Left renal pelvis (tissue), 4 donors: Measurements from ENCODE around the gene FOXK1. TPM values are rescaled to one million over a fixed set of nuclear protein-coding genes. Genes with fewer than 3 reads are reported as not detected.

Experiments used
- DNase-seq, 4 donors: peaks; one replicate each; pipeline ENCODE4 v3.0.0-alpha.2; 2013; ENCODE audit warnings: low read depth in 4 of 4, low spot score in 3 of 4
- polyA plus RNA-seq, 4 donors: library from polyadenylated mRNA; unstranded; fragments of 120-200 nt; gene quantifications; one replicate each; pipeline ENCODE4 v1.2.1, GENCODE V29; 2013; ENCODE audit not compliant: insufficient read length in 4 of 4

Gene FOXK1
- polyA plus RNA-seq, 4 donors, result 12.9 to 17.4 (median 15.2) TPM

DNA sequence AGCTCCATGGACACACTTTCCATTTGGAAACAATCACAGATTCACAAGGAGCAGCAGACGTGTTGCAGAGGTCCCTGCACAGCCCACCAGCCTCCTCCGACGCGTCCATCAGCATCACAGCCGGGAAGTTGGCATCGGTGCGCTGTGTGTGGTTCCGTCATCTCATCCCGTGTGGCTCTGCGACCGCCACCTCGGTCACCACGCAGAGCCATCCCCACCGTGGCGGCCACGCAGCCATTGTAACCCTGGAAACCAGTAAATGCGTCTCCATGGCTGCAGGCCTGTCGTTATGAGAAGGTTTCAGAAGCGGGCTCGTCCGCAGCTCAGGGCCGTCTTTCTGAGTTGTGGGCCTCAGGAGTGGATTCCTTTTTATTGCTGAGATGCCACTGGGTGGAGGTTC lies 36.0 kb downstream of the FOXK1 start:
- no peak for DNase-seq

DNA sequence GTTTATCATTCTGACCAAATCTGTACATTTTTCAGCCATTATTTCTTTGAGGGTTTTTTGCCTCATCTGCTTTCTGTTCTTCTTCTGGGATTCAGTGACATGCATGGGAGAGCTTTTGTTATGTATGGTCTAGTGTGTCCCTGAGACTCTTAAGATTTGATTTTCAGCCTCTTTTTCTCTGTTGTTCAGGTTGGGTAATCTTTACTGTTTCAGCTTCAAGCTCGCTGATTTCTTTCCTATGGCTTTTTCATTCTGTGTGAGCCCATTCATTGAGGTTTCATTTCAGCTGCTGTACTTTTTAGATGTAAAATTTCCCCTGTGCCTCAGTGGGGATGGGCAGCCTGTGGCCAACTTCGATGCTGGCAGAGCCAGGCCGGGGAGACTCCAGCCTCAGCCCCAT lies 38.1 kb downstream of the FOXK1 start:
- no peak for DNase-seq

DNA sequence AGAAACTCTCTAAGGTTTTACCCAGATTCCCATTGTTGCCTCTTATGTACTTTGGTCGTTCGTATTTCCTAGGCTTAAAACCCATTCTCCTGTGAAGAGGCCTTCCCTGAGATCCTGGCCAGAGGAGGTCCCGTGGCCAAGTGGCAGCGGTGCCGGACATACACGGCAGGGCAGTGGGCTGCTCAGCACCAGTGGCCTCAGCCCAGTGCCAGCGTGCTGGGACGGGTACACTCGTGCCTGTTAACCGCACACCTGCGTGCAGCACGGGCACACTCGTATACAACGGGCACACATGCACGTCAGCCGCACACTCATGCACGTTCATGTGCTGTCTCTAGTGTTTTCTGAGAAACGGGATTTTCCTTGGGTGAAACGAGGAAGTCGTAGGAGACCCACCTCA lies 40.2 kb downstream of the FOXK1 start:
- no peak for DNase-seq

DNA sequence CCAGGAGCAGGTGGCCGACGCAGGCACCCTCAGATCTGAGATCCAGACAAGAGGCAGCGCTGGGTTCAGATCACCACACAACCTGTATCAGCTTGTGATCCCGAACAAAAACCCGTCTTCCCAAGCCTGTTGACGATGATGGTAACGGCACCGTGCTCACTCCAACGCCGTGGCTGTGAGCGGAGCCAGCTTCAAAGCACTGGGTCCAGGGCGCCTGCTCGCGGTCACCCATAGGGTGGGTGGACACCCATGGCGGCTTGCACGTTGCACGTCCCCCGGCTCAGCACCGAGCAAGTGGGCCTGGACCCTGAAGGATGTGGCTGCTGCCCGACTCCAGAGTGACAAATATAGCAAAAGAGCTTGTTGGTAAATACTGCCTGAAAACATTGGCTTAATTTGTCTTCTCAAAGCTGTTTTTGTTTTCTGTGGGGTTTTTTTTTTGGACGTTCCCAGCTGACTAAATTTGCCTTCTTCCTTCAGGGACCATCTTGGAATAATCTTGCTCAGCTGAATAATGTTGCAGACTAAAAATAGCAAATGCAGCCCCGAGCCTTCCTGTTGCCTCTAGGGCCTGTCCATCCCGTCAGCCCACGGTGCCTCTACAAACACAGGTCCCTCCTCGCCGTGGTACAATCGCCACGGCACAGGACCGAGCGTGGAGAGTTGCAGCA lies 41.0 kb downstream of the FOXK1 start:
- DNase-seq, result no peak

DNA sequence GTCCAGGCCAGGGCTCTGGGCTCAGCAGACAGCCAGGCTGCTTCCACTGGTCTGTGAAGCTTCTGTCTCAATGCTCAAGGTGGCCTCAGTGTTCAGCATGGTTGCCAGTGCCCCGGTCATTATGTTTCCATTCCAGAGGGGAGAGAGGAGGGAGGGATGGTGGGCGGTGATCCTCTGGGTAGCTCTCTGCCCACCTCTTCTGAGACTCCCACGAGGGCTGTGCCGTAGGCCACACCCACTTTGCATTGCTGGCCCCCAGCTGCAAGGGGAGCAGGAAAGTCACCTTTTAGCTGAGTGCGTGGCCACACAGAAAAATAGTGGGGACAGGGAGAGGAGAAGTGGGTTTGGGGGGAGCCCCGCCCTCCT lies 42.5 kb downstream of the FOXK1 start:
- DNase-seq, result no peak

DNA sequence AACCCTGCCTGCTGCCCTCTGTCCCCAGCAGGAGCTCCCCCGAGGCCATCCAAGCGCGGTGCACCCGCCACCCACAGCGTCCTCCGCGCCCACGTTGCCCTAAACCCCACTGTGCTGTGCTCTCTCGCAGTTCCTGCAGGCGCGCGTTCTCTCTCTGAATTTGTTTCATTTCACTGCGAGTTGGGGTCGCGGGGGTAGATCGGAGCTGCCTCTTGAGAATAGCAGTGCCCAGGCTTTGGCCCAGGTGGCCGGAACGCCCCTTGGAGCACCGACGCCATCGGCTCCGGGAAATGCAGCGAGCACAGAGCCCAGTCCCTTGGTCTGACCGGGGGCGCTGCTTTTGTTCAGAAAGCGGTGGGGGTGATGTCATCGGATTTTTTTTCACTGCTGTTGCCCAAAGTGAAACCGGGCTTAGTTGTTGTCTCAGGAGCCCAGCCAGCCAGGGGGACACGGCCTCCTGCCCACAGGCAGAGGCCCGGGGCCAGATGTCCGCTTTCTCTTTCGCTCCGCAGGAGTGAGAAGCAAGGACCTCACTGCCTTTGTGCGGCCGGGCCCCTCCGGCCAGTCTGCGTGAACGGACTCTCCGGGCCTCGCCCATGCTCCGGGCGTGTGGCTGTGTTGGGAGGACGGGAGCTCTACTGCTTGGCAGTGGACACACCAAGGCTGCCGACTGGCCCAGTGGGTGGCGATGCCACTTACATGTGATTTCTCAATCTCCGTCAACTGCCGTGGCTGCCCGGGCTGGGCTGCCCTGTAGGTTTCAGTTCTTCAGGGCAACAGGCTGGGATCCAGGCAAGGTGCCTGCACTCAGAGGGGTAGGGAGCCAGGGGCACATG lies 43.1 kb downstream of the FOXK1 start:
- DNase-seq, result no peak

DNA sequence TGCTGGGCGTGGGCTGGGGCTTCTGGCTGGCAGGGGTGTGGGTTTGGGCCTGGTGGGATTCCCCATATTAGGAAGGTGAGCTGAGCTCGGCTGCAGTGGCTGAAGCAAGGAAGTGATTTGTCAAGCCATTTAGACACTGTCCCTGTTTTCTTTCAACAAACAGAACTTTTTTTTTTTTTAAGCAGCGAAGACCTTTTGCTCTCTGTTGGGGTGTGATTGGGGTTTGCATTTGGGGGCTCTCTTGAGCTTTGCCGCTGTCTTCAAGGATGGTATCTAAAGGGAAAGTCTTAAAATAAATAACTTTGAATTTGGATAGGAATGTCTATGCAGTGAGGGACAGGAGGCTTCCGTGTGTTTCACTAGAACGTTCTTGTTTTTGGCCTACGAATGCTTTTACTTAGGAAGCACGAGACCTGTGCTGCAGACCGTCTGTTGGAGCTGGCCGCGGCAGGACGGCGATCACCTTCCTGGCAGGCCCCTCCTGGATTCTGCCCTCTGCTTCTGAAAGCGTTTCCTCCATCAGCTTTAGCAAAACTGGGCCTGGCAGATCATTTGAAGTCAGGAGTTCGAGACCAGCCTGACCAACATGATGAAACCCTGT lies 43.9 kb downstream of the FOXK1 start:
- DNase-seq, result no peak

DNA sequence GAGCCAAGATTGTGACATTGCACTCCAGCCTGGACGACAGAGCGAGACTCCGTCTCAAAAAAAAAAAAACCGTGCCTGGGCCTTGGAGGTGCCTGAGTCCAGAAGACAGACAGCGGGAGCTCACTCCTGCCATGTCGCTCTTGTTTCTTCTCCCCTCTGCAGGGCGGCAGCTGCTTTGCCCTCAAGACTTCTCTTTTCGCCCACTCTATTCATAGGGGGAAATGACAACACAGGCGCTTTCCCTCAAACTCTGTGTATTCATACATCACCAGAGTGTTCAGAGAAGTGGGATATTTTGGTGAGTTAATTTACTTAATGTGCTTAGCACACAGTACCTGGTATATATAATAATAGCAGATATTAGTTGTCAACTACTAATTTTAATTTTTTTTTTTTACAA lies 44.5 kb downstream of the FOXK1 start:
- DNase-seq, result no peak

DNA sequence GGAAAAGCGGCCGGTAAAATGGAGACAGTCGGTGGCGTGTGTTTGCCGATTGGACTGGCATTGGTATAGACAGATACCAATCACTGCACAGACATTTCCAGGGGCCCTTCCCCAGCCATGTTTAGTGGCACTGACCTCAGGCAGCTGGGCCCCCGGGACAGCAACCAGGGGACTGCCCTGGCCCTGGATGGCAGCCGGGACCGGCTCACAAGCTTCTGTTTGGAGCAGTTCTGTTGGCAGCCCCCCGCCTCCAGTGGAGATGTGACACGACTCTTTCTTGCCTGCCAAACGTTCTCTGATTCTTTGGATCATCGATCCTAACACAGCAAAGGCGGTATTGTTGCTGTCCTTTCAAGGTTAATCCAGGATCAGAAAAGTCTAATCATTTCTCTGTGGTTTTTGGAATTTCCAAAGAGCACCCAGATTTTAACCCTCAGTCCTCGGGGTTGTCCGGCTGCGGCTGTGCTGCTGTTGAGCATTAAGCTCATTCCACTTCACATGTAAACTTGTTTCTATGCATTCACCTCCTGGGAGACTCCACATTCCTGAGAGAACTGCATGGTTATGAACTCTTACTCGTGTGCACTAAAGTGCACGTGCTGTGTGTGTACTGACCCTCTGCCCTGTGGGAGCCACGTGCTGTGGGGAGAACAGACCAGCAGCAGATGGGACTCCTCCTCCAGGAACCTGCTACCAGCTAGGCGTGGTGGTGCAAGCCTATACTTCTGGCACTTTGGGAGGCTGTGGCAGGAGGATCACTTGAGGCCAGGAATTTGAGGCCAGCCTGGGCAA lies 46.0 kb downstream of the FOXK1 start:
- no peak for DNase-seq

DNA sequence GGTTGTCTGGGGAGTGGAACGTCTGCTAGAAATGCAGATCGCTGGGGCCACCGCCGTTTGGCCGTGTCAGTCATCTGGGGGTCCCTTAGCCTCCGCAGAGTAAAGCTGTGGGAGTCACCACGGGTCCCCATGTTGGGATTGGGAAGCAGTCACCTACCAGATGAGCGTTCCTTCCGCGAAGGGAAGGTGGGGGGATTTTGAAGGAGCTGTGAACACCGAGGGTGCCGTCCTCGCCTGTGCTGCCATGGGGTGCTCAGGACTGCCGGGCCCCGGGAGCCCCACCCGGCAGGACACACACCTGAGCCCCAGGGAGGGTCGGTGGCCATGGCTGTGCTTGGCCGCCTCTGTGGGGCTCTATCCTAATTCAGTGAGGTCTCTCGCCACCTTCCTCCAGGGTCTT lies 47.2 kb downstream of the FOXK1 start:
- no peak for DNase-seq

DNA sequence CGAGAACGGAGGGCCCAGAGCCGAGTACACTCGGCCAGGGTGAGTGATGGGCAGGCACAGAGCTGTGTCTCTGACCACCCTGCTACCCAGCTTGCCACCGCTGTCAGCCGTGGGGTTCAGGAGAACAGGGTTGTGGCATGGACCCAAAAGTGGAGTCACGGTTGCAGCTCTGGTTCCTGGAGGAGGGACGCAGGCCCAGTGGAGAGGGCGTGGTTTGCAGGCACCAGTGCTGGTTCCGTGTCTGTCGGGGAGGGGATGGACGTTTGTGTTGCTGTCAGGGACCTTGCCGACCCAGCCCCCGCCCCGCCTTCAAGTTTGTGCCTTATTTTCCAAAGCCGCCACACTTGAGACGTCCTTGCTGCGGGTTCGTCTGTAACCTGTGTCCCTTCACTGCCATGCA lies 48.2 kb downstream of the FOXK1 start:
- no peak for DNase-seq

DNA sequence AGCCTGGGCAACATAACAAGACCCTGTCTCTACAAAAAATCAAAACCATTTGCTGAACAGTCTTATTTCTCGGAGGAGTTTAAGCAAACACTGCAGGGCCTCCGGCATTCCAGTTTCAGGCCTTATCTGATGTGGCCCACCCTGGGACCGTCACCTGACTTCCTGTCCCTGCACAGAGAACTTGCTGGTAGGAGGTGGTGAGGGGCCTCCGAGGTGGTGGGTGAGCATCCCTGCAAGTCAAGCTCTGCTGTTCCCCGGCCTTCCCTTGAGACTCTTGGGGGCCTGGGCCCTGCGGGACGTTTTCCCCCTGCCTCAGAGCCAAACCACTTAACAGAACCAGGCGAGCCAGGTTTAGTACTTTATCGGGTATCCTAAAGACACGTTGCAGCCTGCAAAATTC lies 48.9 kb downstream of the FOXK1 start:
- no peak for DNase-seq

DNA sequence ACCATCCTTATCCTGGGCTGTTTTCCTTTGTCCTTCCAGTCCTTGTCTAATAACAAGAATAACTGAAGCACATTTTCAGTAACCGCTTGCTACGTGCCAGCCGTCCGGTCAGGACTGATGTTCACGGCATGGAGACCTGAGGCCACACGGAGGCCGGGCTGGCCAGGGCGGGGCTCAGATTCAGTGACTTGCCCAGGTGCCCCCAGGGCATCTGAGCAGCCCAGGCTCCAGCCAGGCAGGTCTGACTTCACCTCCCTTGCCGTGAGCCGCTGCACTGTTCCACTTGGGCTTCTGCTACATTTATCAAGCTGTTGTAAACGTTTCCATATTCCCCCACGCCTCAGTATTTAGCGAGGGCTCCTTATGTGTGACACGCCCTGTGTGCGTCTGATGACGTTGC lies 49.7 kb downstream of the FOXK1 start:
- DNase-seq, result no peak

DNA sequence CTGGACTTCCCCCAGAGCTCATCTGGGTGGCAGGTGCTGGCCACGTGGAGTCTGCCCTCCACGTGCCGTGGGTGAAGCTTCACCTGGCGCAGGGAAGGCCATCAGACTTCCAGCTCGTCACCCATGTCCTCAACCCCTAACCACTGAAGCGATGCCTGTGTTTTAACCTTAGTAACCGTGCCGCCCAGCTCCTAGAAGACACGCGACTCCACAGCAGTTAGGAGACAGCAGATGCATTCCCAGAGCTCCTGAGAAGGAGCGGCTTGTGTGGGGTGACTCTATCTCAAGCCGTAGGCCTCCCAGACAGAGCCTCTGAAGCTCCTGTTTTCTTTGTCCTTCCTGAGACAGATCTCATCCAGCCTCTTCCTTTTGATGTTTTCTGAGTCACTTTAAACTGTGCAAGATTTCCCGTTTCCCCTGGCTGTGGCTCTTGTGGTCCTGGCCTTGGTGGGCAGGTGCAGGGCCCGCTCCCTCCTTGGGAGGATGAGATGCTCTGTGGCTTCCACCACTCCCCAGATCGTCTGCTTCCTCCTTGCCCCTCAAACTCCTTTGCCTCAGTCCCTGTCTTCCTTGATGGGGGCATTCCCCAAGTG lies 51.9 kb downstream of the FOXK1 start:
- no peak for DNase-seq

DNA sequence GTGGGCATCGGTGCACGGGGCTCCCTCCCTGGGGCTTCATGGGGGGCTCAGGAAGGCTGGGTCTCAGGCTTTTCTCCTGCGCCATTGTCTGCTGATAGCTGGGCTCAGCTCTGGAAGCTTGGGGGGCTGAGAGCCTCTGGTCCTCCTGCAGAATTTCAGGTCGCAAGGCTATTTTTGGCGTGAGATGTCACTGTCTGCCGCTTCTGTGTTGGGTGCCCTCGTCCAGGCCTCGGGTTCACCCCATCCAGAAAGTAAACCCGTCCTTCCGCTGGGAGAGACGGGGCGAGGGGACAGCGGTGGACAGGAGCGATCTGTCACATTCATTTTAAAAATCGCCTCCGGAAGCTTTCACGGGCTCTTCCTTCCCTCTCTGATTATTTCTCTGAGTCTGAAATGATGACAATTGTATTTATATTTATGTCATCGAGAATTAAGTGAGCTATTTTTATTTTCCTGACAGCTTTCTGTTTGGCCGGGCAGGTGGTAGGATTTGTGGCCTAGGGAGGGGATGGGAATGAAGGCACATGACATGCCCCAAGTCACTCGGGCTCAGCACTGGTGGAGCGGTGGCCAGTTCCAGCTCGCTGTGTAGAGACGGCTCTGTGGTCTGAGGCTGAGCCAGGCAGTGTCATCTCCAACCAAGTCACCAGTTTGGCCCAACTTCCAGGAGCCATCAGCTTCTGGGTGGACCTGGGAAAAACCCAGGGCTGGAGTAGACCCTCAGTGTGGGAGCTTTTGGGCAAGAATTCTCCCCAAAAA lies 52.7 kb downstream of the FOXK1 start:
- no peak for DNase-seq

DNA sequence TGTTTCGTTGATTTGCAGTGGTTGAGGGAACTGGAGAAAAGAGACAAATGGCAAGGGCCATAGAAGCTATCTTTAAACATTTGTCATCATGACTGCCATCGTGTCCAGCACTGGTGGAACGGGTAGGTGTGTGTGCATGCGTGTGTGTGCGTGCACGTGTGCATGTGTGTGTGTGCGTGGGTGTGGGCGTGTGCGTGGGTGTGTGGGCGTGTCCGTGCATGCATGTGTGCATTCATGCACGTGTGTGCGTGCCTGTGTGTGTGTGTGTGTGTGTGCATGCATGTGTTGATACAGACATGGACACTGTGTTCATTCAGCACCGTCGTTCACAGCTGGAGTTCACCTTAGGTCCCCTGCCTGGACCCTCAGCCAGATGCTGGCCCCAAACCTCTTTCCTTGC lies 55.2 kb downstream of the FOXK1 start:
- no peak for DNase-seq

DNA sequence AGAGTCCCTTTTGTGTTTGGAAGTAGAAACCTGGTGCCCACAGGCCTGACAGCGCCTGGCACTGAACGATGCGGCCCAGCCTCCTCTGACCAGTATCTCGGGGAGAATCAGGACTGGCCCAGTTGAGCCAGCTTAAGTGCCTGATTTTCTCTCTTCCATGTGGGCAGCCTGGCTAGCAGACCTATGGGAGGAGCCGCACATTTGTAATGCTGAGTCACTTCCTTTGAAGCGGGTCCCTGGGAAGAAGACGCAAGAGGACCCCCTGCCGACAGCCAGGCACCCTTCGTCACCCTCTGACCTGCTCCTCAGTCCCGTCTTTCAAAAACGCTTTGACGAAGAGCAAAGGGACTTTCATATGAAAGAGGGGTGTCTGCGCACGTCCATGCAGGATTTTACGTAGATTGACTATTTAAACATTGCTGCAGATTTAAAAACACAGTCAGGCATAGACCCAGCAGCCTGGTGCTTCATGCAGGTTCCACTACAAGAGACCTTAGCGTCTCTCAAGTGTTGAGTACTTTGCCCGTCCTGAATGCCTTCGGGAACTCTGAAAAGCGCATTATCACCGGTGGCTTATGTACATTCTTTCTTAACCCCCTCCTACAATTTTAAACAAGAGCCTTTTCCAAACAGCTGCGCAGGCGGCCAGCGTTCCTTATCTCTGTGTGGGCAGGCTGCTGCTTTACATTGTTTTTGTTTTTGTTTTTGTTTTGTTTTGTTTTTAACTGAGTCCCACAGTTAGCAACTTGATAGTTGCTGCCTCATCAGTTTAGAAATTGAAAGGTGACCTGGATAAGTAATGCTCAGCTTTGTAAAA lies 56.8 kb downstream of the FOXK1 start:
- DNase-seq, result no peak

DNA sequence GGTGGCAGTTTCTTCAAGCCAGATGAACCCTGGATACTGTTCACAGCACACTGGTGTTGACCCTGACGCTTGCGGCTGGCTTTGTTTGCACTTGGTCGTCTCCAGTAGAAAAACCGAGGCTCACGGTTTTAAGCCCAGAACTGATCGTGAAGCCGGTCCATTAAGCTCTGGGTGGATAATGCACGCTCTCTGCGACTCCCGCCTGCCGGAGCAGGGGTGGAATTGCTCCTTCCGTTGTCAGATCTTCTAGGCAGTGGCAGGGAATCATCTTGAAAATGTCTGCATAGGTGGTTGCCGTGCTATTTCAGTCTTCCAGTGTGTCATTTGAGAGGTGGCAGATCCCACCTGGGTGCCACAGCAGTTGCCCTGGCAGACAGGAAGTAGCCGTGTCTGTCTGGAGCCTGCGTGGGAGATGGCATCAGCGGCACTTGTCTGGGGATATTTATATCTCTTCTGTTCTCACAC lies 57.5 kb downstream of the FOXK1 start:
- DNase-seq, result no peak

DNA sequence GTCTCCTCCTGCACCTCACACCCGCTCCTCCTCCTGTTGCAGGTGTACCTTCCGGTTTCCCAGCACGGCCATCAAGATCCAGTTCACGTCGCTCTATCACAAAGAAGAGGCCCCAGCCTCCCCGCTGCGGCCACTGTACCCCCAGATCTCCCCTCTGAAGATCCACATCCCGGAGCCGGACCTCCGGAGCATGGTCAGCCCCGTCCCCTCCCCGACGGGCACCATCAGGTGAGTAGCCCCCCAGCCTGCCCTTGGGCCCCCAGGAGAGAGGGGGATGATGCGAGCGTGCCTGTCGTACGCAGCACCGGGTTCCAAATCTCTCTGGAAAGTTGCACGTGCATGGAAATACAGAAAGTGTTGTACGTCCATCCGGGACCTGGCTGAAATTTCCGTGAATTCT lies 58.7 kb downstream of the FOXK1 start:
- DNase-seq, result no peak
